ACHN (cell line): ENCODE results near the gene SLC26A1.

Source experiments
- DNase-seq: peaks from one replicate; pipeline ENCODE4 v3.0.0-alpha.2; 2015
- in situ Hi-C: cut with HindIII; loops from 2 replicates; pipeline ENCODE4 v1.10.0; 2017; ENCODE audit warnings: low sequenced_read_pairs, low pct_ligation_motif_present, low pct_unique_long_range_greater_than_20kb

SLC26A1 gene

DNA sequence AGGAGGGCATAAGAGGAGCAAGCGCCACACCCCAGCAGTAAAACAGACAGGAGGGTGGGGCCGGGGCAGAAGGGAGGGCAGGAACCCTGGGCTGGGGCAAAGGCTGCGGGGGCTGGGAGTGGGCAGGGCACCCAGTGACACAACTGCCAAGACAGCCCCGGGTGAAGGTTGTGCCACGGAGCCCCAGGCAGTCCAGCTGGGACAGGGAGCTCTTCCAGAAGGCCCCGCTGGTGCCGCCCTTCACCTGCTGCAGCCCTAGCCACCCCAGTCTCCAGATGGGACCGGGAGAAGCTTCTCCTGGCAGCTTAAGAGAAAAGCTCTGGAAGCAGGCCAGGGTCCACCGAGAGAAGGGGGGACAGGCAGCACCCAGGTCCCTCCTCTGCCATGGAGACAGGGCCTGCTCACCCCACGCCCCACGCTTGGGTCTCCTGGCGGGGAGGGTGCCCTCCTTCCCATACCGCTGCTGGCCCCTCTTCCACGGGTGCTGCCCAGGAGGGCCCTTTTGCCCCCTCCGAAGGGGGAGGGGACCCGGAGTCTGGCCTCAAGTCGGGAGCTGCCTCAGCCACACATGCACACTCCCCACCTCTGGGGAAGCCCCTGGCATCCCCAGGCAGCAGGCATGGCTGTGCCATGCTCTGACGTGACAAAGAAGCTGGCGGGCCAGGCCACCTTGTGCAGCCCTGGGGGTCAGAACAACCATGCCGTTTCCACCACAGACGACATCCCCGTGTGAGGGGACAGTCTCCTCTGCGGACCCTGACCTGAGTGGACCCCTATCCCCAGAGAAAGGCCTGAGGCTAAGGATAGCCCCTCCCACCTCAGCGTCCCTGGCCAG is 21.3 kb downstream of the SLC26A1 start:
- in situ Hi-C loops = no loop called here
- DNase-seq = no peak

DNA sequence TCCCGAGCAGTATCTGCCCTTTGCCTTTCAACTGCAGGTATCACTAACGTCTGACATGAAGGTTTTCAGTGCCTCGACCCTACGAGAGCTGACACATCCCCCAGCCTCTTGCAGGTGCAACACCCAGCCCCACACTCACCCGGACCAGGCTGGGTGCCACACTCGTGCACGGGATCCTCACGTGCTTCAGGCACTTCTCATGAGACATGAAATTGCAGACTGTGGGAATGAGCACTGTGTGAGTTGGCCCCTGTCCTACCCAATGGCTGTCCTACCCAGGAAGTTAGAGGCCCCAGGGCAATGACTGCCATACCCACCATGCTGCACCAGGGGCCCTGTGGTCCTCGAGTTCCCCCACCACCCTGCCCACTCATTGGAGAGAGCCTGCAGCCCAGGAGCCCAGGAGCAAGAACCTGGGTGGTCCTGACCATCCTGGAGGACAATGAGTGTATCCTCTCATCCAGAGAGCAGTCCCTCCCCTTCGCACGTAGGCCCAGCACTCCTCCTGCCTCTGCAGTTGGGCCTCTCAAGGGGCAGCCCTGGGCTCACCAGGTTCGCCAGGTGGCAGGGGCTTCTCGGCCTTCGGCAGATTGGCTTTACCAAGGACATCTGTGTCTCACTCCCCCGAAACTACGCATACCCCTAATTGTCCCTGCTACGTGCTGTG is 22.2 kb downstream of the SLC26A1 start:
- in situ Hi-C loops = no loop called here
- DNase-seq = no peak

DNA sequence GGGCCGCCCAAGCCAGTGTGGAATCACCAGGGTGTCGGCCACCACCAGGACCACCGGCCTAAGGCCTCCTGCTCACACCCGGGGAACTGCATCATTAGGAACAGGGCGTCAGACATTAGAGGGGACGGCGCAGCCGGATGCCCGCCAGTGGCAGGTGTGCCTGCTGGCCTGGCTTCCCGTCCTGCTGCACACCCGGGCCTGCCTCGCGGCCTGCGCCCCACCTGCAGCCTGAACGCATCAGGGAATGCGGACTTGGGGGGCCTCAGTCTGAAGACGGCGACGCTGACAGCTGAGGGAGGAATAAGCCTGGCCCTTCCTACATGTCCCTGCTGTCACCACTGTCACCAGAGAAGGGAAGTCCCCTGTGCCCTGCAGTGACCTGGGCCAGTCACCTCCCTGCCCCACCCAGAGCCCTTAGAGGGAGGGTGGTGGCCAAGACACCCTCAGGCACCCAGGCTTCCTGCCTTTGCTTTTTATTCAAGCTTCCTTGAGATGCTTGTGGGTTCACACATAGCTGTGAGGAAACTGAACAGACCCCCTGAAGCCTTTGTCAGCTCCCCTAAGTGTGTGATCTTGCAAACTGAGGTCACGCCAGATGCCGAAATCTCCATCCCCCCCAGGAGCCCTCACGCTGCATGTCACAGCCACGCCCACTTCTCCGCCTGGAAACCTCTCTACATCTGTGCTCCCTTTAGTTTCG is 23.0 kb downstream of the SLC26A1 start:
- no peak for DNase-seq
- in situ Hi-C loops = no loop called here

DNA sequence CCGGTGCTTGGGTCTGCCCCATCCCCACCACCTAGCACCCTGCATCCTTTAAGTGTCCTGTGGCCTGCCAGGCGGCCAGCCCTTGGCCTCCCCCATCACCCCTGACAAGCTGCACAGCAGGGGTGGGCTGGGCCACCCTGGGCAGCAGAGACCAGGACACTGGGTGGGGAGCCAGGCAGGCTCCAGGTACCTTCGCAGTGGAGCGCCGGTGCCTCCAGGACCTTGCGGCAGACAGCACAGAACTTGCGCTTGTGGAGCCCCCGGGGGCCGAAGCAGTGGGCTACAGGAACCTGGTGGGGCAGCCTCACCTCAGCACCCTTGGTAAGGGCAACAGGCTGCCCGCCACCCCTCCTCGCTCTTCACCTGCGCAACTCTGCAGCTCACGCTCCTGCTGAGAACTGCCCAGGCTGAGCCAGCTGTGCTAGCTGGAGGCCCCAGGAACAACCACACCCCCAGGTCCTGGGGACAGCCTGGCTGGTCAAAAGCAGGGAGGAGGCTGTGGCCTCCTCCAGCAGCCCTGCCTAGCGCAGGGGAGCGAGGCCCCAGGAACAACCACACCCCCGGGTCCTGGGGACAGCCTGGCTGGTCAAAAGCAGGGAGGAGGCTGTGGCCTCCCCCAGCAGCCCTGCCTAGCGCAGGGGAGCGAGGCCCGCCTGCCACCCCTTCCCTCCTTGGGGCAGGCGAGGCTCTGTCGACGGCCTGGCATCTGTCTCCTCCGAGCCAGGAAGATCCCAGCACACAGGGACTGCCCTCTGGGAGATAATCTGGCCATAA is 24.4 kb downstream of the SLC26A1 start:
- in situ Hi-C loops = no loop called here
- DNase-seq = no peak

DNA sequence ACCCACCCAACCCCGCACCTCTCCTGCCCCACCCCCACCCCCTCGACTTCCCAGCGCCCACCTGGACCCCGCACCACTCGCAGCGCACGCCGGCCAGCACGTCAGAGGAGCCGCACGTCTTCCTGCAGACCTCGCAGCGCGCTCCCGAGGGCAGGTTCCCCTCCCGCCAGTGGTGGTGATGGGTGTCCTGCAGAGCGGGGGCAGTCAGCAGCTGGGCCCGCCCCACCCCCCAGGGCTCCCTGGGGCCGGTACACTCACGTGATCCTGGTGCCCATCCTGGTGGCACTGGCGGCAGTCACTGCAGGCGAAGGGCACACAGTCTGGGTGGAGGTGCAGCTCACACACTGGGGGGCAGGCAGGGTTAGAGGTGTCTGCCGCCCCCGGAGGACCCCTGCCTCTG is 25.0 kb downstream of the SLC26A1 start:
- no peak for DNase-seq
- in situ Hi-C loops = no loop called here

DNA sequence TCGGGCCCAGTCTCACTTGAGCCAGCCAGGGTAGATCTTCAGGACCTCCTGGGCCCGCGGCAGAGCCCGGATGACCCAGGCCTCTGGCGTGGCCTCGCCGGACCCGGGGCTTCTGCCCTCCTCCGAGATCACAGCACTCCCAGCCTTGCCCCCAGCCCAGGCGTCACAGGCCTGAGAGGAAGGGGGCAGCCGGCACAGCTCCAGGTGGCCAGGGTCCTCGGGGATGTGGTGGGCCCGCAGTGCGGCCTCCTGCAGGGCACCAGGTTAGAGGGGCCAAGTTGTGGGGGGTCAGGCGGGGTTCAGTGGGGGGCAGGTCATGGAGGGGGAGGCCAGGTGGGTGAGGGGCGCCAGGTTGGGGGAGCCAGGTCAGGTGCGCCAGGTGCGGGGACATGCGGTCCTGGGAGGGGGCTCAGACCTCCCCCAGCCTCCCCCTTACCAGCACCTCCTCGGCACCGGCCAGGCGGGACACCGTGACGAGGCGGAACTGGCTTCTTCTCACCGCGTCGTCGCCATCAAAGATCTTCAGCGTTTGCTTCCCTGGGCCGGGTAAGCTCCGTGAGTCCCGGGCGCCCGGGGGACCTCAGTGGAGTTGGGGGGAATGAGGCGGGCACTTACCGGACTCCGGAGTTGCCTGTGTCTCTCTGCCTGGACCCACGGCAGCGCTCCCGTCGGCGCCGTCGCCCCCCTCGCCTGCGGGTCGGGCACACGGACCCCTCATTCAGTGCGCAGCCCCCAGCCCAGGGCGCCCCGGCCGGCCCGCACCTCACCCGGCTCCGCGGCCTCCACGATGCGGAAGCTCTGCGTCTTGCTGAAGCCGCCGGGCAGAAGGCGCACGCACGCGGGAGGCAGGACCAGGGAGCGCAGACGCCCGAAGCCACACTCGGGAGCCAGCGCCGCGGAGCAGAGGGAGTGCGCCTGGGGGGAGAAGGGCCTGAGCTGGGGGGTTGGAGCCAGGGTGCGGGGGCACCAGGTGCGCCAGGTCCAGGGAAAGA is 25.8 kb downstream of the SLC26A1 start:
- in situ Hi-C loops = no loop called here
- DNase-seq = no peak

DNA sequence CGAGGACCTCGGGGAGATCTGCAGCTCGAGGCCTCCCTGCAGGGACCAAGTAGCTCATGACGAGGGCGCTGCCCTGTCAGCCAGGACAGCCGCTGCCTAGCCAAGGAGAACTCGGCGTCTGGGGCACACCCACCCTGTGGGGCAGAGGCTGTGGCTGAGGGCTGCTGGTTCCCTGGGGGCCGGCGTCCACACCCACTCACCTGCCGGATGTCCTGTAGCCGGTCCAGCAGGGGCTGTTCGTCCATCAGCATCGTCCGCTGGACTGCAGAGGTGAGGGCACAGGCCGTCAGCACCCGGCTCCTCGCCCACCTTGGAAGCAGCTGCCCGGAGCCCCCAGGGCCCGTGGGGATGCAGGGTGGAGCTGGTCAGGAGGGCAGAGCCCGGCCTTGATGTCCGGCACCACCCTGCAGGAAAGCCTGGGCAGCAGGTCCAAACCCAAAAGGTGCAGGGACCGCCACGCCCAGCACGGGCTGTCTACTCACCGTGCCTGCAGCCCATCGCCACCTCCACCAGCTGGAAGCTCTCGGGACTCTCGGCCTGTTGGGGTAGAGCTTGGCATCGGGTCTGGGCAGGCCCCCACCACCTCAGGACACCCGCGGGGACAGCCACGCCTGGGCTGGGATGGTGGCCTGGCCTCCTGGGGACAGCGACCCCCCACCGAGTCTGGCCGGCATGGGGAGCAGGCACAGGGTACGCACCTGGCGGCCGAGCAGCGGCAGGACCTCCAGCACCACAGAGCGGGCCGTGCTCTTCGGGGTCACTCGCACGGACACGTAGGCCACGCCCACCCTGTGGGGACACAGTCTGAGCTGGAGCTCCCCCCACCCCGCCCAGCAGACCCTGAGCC is 26.7 kb downstream of the SLC26A1 start:
- in situ Hi-C loops = no loop called here
- DNase-seq = no peak

DNA sequence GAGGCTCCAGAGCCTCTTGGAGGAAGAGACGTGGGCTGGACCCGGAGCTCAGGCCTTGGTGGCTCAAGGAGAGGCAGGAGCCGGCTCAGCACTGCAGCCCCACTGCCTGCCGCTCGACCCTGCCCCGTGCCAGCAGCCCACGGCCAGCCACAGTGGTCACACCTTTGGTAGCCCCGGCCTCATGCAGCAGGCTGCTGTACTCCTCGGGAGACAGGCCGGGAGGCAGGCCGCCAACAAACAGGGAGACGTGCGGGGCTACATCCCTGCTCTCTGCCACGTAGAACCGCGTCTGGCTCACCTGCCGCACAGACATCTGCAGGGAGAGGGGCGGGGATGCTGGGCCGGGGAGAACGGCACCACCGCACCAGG is 27.5 kb downstream of the SLC26A1 start:
- in situ Hi-C loops = no loop called here
- no peak for DNase-seq

DNA sequence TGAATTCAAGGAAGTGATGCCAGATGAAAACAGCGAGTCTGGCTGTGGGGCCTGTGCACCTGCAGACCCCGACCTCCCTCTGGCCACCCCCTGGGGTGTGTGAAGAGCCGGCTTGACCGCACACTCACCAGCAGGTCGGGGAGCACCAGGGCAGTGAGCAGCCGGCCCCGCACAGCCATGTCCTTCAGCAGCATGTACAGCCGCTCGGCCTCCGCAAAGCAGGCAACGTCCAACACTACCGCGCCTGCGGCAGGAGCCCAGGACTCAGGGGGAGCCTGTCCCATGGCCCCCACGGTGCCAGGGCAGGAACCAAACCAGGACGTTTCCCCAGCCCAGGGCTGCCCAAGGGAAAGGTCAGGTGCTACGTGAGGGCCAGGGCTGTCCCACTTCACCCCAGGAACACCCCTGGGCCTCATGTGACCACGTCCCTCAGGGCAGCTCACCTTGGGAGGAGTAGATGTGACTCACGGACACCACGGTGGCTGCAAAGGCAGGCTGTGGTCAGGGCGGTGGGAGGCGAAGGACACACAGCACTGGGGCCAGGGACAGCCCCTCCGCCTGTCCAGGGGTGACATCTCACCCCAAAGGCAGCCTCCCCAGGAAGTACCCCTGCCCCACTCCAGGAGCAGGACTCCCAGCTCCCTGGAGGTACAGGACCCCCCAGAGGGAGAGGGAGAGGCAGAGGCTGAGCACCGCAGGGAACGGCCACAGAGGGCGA is 28.0 kb downstream of the SLC26A1 start:
- DNase-seq = no peak
- in situ Hi-C loops = no loop called here

DNA sequence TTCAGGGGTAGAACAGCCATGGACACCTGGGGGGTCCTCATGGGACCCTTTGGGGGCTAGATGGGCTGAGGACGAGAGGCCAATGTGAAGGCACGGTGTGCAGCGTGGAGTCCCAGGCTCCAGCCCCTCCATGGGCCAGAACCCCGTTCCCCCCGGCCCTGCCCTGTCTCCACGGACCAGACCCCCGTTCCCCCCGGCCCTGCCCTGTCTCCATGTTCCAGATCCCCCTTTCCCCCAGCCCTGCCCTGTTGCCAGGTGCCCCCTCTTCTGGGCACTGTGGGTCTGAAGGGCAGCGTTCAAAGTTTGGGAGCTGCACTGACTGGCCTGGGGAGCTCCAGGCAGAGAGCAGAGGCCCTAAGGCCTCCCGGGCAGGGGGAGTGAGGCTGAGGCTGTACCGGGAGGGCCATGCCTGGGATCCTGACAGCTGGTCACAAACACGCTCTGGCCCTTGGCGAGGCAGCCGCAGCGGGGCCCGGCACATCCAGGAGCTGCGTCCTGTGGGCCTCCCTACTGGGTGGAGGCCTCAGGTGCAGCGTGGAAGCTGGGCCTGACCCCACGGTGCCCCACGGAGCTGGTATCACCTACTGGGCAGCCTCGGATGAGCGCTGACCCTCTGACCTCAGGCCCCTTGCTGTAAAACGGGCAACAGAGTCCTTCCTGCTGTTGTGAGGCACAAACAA is 28.7 kb downstream of the SLC26A1 start:
- in situ Hi-C loops = no loop called here

DNA sequence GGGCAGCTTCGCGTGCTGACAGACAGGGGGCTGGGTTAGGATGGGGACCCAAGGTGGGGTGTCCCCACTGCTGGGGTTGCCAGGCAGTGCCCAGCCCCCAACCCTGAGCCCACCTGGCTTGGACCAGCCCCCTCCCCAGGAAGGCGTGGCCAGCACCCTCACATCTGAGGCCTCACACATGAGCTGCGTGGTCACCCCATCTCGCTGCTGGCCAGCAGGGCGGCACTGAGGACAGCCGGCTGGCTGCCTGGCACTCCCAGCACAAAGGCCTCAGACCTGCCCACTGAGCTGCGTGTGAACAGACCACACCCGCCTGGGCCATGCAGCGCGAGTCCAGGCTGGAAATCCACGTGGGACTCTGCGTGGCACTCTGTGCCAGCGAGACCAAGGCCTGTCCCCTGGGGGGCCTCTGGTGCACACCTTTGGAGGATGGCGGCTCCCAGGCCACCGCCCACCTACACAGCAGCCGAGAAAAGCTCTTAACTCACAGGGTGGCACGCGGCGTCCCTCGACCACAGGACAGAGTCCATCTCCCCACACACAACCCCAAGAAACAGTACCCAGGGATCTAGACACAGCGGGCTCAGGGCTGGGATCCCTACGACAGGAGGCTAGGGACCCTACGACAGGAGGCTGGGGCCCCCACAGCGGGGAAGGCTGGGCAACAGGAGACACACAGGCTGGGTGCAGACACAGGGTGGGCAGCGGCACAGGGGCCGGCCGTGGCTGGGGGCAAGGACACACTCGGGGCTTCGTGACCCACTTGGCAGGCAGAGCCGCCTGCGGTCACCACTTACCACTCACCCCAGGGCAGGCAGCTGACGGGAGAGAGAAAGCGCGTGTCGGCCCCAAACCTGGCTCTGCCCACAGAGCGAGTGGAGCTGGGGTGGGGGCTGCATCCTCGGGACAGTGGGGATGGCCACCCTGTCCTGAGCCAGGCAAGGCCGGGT is 29.7 kb downstream of the SLC26A1 start:
- in situ Hi-C loops = no loop called here

More for the DNA sequence above, 28.7 kb downstream of the SLC26A1 start:
- no peak for DNase-seq

DNA sequence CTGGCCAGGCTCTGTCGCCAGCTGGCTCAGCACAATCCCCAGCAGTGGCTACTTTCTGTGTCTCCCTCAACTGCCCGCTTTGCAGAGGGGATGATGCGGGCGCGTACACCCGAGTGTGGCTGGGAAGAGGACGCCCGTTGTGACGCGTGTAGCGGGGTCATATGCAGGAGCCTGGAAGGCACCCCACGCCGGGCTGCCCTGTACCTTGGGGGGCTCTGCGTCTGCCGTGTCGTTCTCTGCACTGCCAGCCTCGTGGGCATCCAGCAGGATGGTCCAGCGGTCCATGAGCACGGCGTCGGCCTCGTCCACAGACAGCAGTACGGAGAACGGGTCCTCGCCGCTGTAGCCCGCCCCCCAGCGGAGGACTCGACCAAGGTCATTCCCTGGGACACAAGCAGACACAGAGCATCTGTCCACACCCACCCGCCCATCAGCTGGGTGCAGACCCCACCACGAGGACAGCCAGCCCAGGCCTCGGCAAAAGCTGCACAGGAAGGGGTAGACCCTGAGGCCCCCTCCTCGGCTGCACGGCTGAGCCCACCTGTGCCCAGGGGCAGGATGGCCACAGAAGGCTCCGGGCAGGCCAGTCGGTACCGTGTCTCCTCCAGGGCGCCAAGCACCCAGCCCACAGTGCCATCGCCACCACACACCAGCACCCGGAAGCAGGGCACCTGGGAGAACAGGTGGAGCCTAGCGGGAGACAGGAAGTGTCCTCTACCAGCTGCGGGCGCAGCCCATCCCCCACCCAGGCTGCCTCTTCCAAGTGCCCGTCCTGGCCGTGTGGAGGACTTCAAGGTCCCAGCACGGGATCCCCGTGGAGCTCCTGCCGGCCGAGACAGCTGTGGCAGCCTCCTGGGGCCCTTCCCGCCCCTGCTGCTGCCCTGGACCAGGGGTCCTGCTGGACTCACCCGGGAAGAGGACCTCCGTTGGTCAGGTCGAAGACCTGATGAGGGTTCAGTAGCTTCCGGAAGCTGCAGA is 30.7 kb downstream of the SLC26A1 start:
- in situ Hi-C loops = no loop called here

More for the DNA sequence above, 29.7 kb downstream of the SLC26A1 start:
- no peak for DNase-seq

DNA sequence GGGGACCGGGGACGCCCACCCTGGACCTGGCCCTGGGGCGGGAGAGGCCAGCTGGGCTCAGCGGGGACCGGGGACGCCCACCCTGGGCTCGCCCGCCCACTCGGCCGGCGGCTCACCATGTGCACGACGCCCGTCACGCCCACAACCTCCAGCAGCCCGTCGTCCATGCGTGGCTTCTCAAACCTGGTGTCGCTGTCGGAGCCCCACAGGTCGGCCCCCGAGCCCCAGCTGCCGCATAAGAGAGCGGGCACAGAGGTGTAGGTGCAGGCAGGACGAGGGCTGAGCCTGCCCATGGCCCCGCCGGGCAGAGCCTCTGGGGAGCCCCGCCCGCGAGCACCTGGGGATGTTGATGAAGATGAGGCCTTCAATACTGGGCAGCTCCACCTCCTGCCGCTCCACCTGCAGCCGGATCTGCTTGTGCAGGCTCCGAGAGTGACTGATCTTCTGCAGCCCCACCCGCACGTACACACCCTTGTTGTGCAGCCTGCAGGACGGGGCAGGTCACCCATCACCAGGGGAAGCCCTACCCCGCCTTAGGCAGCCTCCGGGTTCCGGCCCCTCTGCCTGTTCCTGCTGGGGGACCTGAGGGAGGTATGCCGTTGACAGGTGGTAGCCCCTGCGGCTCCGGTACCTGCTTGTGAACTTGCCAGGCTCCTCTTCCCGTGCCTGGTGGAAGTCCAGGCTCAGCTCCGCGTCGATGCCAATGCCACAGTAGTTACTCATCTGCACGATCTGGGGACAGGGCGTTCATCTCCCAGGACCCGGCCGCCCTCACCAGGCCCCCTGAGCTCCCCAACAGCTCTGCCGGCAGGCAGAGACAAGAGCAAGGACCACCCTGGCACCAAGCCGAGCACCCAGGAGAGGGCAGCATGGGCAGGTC is 31.6 kb downstream of the SLC26A1 start:
- in situ Hi-C loops = no loop called here
- no peak for DNase-seq

More for the DNA sequence above, 30.7 kb downstream of the SLC26A1 start:
- no peak for DNase-seq
